PC-3 (cell line): ENCODE results near the gene SULT2B1. TPM values are rescaled to one million over a fixed set of nuclear protein-coding genes. Genes with fewer than 3 reads are reported as not detected.
A peak's percentile ranks its signal among the peaks of the same experiment; 100 is the strongest.

Experiments used
- ATAC-seq: fragments of 200-7000 bp; cut with Tn5 transposase; 2 replicates; pipeline ENCODE4 v1.9.1; 2020; ENCODE audit warnings: mild to moderate bottlenecking, moderate library complexity
- BruUV-seq: library from RNA; stranded (reverse); fragments of 400-500 nt; replicated peaks from 2 replicates; lab custom pipeline; 2021; lab: Mats Ljungman, UMichigan
- CTCF ChIA-PET: fragments of 300-600 bp; sonication (Branson Sonifier 250); formaldehyde crosslinking; loops from one replicate; lab custom pipeline; 2022; ENCODE audit warnings: antibody characterized with exemption; lab: Charles Lee
- POLR2A ChIA-PET: fragments of 300-600 bp; sonication (Branson Sonifier 250); formaldehyde crosslinking; loops from one replicate; lab custom pipeline; 2022; ENCODE audit warnings: antibody characterized with exemption; ENCODE audit not compliant: unreplicated experiment; lab: Charles Lee
- DNase-seq: peaks from one replicate; pipeline ENCODE4 v3.0.0-alpha.2; 2015
- H2AFZ ChIP-seq: fragments of 300-600 bp; sonication (generic); 2 replicates; pipeline ENCODE4 v1.6.0; 2016; ENCODE audit warnings: antibody characterized with exemption, low read length
- H3F3A ChIP-seq: fragments of 300-600 bp; sonication (generic); one replicate; pipeline ENCODE4 v1.6.0; 2017; ENCODE audit warnings: antibody characterized with exemption, low read length, control low read depth, mild to moderate bottlenecking; ENCODE audit not compliant: unreplicated experiment
- H3K27ac ChIP-seq: fragments of 300-600 bp; sonication (generic); 2 replicates; pipeline ENCODE4 v1.5.1; 2016; ENCODE audit warnings: mild to moderate bottlenecking, low read length
- H3K27me3 ChIP-seq: fragments of 300-600 bp; sonication (generic); 2 replicates; pipeline ENCODE4 v1.6.1; 2016; ENCODE audit warnings: low read length, mixed read lengths
- H3K36me3 ChIP-seq: fragments of 300-600 bp; sonication (generic); 2 replicates; pipeline ENCODE4 v1.6.1; 2016; ENCODE audit warnings: low read depth, mixed run types, low read length, mixed read lengths
- H3K4me1 ChIP-seq: fragments of 300-600 bp; sonication (generic); 2 replicates; pipeline ENCODE4 v1.5.1; 2016; ENCODE audit warnings: low read length; ENCODE audit not compliant: insufficient read depth
- H3K4me2 ChIP-seq: fragments of 300-600 bp; sonication (generic); 2 replicates; pipeline ENCODE4 v1.6.0; 2016; ENCODE audit warnings: low read length
- H3K4me3 ChIP-seq: fragments of 300-600 bp; sonication (generic); 2 replicates; pipeline ENCODE4 v1.5.1; 2016; ENCODE audit warnings: mild to moderate bottlenecking, low read length, mixed read lengths
- H3K79me2 ChIP-seq: fragments of 300-600 bp; sonication (generic); 2 replicates; pipeline ENCODE4 v1.6.1; 2017; ENCODE audit warnings: low read length, mixed read lengths
- H3K9ac ChIP-seq: fragments of 300-600 bp; sonication (generic); 2 replicates; pipeline ENCODE4 v1.6.0; 2016; ENCODE audit warnings: mild to moderate bottlenecking, low read length
- H3K9me2 ChIP-seq: fragments of 300-600 bp; sonication (generic); replicated peaks from 2 replicates; pipeline ENCODE4 v1.6.1; 2016; ENCODE audit warnings: mixed run types, low read length, mixed read lengths
- H3K9me3 ChIP-seq: fragments of 300-600 bp; sonication (generic); 2 replicates; pipeline ENCODE4 v1.6.1; 2016; ENCODE audit warnings: low read length, mixed read lengths
- H4K20me1 ChIP-seq: fragments of 300-600 bp; sonication (generic); 2 replicates; pipeline ENCODE4 v1.6.1; 2016; ENCODE audit warnings: low read length, mixed read lengths
- CTCF ChIP-seq: fragments of 300-600 bp; sonication (generic); conservative IDR thresholded peaks from 2 replicates; pipeline ENCODE4 v1.5.1; 2017; ENCODE audit warnings: antibody characterized with exemption, low read depth, mild to moderate bottlenecking, low read length
- EZH2 ChIP-seq: fragments of 300-600 bp; sonication (generic); IDR thresholded peaks from one replicate; pipeline ENCODE4 v1.6.1; 2017; ENCODE audit warnings: antibody characterized with exemption, mild to moderate bottlenecking, low read length; ENCODE audit not compliant: unreplicated experiment
- EZH2phosphoT487 ChIP-seq: fragments of 300-600 bp; sonication (generic); IDR thresholded peaks from 2 replicates; pipeline ENCODE4 v1.6.1; 2018; ENCODE audit warnings: mild to moderate bottlenecking, antibody characterized with exemption, low read length, borderline replicate concordance
- intact Hi-C: fragments of 100-400 bp; cut with micrococcal nuclease; formaldehyde crosslinking; loops from 2 replicates; pipeline ENCODE4 v1.9.0; 2023
- total RNA-seq: library from RNA; depleted of rRNA; stranded (reverse); fragments of >200 nt; gene quantifications from 2 replicates; pipeline ENCODE4 v1.2.3, GENCODE V29; 2014

The SULT2B1 gene
- total RNA-seq, 1 experiment from 2014 or later: 6.7 TPM

GRCh38 chr19:48511321-48511731 lies 40.6 kb upstream of the SULT2B1 start:
- peak overlapping the region; percentile 63 for H3K4me3 ChIP-seq
- H4K20me1 ChIP-seq: no peaks in the 10 kb centered on the region
- no peaks in the 10 kb centered on the region for H3K79me2 ChIP-seq
- H3K9me2 ChIP-seq: no peaks in the 10 kb centered on the region
- no peaks in the 10 kb centered on the region for H3K27me3 ChIP-seq
- no peak overlapping the region for H3K9ac ChIP-seq
- H2AFZ ChIP-seq: peak overlapping the region; percentile 53; the same call in 1 of the 2 replicates
- H3K4me1 ChIP-seq: no peaks in the 10 kb centered on the region; the same call in 1 of the 2 replicates
- no peak overlapping the region for H3K27ac ChIP-seq
- TF ChIP-seq EZH2 (no peak), EZH2phosphoT487 (no peak), CTCF (no peak)
- DNase-seq (no peak), ATAC-seq (peak; percentile 5)
- POLR2A ChIA-PET: no interaction called here
- peak overlapping the region; percentile 75 for H3K4me2 ChIP-seq
- H3K9me3 ChIP-seq: no peaks in the 10 kb centered on the region
- CTCF ChIA-PET: interaction anchor here (0.7 kb wide), 1 partner anchor 73 kb away, joined by 3 read pairs; no protein-coding TSS in a partner anchor
- no peaks in the 10 kb centered on the region for H3K36me3 ChIP-seq
- intact Hi-C loops: no loop called here
- no TSS peak for BruUV-seq
- no peaks in the 10 kb centered on the region for H3F3A ChIP-seq

- peak; percentile 28 for DNase-seq
- H3K9me3 ChIP-seq: no peaks in the 10 kb centered on the region
- no peaks in the 10 kb centered on the region for H4K20me1 ChIP-seq
- H3K27ac ChIP-seq: no peak within 1 kb of the TSS
- peak within 1 kb of the TSS; percentile 98 for H3K4me2 ChIP-seq
- intact Hi-C loops: no loop called here
- no peaks in the 10 kb centered on the region; the same call in 1 of the 2 replicates for H3K4me1 ChIP-seq
- no peaks in the 10 kb centered on the region for H3K9me2 ChIP-seq
- ATAC-seq: no peak
- TF ChIP-seq CTCF: no peak
- no peak for TF ChIP-seq EZH2
- no peak for TF ChIP-seq EZH2phosphoT487
- BruUV-seq: no TSS peak
- no peak within 1 kb of the TSS for H3K9ac ChIP-seq
- ChIA-PET CTCF (no interaction called here), POLR2A (no interaction called here)
- peak within 1 kb of the TSS; percentile 63 for H3K4me3 ChIP-seq
- H2AFZ ChIP-seq: peak within 1 kb of the TSS; percentile 91
- no peaks in the 10 kb centered on the region for H3F3A ChIP-seq
- H3K27me3 ChIP-seq: no peaks in the 10 kb centered on the region
- H3K79me2 ChIP-seq: no peaks in the 10 kb centered on the region
- H3K36me3 ChIP-seq: no peaks in the 10 kb centered on the region
These were observed 40.0 kb upstream of the SULT2B1 start, which contains the start of gene LMTK3 for GRCh38 chr19:48511800-48512503. Gene LMTK3 (minus strand): TSS chr19:48511835. CDS start chr19:48511576, 259 bp downstream.
